KOPT-K1 (cell line): ENCODE data around the gene SLC6A11.

Experiments used
- H3K27ac ChIP-seq: fragments of 200-600 bp; sonication (generic); 2 replicates; pipeline ENCODE4 v1.5.1; 2016; ENCODE audit warnings: antibody characterized with exemption, mild to moderate bottlenecking, low read depth, low read length; ENCODE audit not compliant: poor library complexity, severe bottlenecking
- H3K36me3 ChIP-seq: fragments of 200-600 bp; sonication (generic); 2 replicates; pipeline ENCODE4 v1.5.1; 2017; ENCODE audit warnings: antibody characterized with exemption, mild to moderate bottlenecking, low read length, moderate library complexity; ENCODE audit not compliant: insufficient read depth
- H3K9me3 ChIP-seq: fragments of 200-600 bp; sonication (generic); 2 replicates; pipeline ENCODE4 v1.5.1; 2017; ENCODE audit warnings: antibody characterized with exemption, low read length, mild to moderate bottlenecking; ENCODE audit not compliant: insufficient read depth, poor library complexity, severe bottlenecking

The SLC6A11 gene

DNA sequence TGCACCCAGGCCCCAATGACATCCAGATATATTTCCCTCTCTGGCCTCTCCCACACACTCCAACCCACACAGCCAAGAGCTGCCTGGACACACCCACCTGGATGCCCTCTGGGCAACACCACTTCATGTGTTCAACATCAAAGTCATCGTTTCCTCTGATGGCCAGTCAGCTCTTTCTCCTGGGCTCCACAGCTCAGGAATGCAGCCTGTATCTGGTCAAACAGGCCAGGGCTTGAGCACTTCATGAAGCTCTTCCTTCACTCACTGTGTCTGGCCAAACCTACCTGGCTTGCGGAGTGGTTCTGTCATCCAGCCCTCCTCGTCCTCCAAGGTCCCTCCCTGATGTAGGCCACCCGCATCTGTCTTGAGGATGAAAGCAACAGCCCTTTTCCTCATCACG is 35.8 kb upstream of the SLC6A11 start:
- no peaks in the 10 kb centered on the region for H3K9me3 ChIP-seq
- no peaks in the 10 kb centered on the region for H3K36me3 ChIP-seq
- H3K27ac ChIP-seq, result no peak overlapping the region

DNA sequence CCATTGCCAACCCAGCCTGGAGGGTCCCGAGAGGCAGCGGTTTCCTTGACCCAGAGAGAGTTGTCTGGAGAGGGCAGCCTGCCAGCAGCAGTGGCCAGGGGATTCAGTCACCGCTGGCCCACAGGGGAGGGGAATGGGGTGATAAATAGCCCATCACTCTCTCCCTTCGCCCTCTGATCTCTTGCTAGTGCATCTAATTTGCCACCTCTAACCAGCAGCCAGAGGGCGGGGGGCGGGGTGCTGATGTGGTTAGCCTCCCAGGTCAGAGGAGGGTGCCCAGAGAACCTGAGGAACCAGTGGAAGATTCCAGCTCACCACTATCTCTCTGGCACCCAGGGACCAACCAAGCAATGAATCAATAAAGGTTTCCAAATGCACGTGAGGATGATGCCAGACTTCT is 35.1 kb upstream of the SLC6A11 start:
- Histone ChIP-seq H3K9me3 (no peaks in the 10 kb centered on the region), H3K36me3 (no peaks in the 10 kb centered on the region), H3K27ac (no peak overlapping the region)

DNA sequence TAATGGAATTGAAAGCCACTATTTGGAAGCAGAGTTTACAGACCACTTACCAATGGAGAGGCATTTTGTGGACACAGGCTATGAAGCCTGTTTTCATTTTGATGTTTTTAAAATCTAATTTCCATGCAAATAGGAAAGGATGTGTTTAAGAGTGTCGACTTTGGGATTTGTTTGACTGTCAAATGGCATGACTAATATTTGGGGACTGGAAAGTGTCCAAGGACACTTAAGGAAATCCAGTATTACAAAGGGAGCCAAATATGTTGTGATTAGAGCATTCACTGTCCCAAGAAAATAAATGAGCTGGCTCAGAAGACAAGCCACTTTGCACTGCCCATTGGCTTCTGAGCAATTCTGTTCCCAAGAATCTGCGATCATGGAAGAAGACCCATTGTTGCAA is 34.0 kb upstream of the SLC6A11 start:
- Histone ChIP-seq H3K36me3 (no peaks in the 10 kb centered on the region), H3K9me3 (no peaks in the 10 kb centered on the region), H3K27ac (no peak overlapping the region)

DNA sequence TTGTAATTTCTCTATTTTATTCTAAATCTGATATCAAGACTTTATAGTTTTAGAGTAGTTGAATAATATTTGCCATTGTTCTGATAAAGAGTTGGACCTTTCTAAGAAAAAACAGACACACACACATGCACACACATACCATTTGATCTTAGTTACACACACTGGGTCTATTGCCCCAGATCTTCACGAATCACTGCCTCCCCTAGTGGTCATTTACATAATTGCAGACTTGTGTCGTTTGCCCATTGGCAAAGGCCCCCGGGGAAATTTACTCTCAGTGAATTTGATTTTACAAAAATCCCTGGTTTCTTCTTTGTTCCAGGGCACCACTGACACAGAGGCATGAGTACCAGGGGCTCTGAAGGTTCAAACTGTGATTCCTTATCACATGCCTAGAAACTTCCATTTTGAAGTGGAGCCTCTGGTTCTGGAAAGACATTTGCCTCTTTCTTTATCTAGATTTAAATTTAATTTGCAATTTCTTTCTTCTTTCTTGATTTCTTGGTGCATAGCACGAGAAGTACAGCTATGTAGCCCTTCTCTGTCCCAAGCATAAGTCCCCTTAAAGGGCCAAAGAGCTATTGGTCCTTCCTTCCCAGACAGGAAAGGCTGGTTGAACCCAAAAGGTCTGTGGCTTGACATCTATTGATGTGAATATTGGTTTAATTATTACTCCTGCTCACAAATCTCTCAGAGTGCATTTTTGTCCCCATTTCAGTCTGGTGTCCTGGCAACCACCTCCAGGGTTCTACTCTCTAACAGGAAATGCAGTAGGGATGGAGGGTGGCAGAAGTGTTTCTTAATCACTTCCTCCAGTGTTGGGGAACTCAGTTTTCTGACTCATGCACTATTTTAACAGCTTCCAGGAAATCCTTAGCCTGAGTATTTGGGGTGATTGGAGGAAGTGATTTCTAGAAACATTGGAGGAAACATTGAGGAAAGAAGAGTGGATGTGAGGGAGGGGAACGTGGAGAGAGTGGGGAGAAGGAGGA is 32.4 kb upstream of the SLC6A11 start:
- no peak overlapping the region for H3K27ac ChIP-seq
- H3K36me3 ChIP-seq, result no peaks in the 10 kb centered on the region
- no peaks in the 10 kb centered on the region for H3K9me3 ChIP-seq

DNA sequence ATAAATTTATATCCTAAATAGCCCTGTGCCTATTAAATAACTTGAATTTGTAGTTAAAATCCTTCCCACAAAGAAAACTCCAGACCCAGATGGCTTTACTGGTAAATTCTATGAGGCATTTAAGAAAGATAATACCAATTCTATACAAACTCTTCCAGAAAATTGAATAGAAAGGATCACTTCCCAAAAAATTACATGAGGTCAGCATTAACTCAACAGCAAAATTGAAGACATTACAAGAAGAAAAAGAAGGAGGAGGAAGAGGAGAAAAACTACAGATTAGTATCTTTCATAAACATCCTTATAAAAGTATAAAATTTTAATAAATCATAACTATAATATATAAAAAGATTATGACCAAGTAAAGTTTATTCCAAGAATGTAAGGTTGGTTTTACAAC is 29.4 kb upstream of the SLC6A11 start:
- no peaks in the 10 kb centered on the region for H3K36me3 ChIP-seq
- no peak overlapping the region for H3K27ac ChIP-seq
- no peaks in the 10 kb centered on the region for H3K9me3 ChIP-seq

DNA sequence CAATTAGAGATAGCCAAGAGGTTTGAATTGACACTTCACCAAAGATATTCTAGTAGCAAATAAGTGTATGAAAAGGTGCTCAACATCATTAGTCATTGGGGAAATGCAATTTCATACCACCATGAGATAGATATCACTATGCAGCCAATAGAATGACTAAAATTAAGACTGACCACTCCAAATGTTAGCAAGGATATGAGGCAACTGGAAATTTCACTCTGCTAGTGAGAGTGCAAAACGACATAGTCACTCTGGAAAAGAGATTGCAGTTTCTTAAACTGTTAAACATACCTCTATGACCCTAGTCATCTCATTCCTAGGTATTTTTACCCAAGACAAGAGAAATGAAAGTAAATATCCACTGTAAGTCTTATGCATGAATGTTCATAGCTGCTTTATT is 27.6 kb upstream of the SLC6A11 start:
- Histone ChIP-seq H3K36me3 (no peaks in the 10 kb centered on the region), H3K27ac (no peak overlapping the region), H3K9me3 (no peaks in the 10 kb centered on the region)

- H3K27ac ChIP-seq, result no peak overlapping the region
- H3K36me3 ChIP-seq, result no peaks in the 10 kb centered on the region
- no peaks in the 10 kb centered on the region for H3K9me3 ChIP-seq
Measured at GRCh38 chr3:10790713-10791112, 25.3 kb upstream of the SLC6A11 start.

DNA sequence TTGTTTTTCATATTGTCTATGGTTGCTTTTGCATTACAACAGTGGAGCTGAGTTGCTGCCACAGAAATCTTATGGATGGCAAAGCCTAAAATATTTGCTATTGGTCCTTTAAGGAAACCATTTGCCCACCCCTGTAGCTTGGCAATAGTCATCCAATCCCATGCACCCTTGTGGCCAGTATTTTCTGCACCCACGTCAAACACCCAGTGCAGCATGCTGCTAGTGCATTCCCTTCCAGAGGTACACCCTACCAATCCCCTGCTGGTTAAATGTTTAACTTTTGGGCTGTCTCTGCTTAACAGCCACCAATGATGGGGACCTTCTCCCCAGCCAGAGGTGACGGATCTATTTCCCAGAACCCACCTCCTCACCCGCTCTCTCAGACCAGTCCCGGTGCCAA is 23.8 kb upstream of the SLC6A11 start:
- Histone ChIP-seq H3K9me3 (no peaks in the 10 kb centered on the region), H3K27ac (no peak overlapping the region)

DNA sequence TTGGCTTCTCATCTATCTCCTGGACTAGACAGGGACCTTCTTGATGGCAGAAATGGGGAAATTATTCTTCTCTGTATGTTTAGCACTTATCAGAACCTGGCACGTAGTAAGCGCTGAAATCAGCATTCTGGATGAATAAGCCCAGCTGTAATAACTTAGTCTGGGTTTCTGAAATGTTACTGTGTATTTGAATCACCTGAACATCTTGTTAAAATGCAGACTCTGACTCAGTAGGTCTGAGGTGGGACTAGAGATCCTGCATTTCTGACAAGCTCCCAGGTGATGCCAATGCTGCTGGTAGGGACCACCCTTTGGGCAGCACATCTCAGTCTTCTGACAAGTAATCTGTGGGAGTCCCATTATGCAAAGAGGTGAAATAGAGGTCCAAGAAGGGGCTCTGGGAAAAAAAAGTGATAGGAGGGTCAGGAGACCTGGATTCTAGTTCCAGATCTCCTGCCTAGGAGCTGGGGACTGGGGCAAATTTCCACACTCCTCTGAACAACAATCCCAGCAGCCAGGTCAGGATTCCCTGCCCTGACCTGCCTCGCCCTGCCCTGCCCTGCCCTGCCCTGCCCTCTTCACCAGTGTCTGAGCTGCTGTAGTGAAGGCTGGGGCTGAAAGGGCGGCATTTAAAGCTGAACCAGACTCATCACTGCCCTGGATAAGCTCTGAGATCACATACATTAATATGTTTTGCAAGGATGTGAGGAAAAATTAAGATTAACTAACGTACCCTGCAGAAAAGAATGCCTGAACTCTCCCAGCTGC is 17.2 kb upstream of the SLC6A11 start:
- H3K36me3 ChIP-seq, result no peaks in the 10 kb centered on the region
- H3K9me3 ChIP-seq, result no peaks in the 10 kb centered on the region
- no peak overlapping the region for H3K27ac ChIP-seq

More for the DNA sequence above, 23.8 kb upstream of the SLC6A11 start:
- H3K36me3 ChIP-seq, result no peaks in the 10 kb centered on the region

DNA sequence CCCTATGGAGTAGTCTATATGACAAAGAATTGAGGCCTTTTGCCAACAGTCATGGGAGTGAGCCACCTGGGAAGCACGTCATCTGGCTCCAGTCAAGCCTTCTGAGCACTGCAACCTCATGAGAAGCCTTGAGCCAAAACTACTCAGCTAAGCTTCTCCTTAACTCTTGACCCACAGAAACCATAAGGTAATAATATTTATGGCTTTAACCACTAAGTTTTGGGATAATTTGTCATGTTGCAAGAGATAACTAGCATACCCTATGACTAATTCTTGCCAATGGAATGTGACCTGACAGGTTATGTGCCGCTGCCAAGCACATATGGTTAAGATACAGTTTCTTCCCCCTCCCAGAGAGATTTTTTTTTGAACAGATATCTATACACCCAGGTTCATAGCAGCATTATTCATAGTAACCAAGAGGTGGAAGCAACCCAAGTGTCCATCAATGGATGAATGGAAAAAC is 11.8 kb upstream of the SLC6A11 start:
- H3K9me3 ChIP-seq, result no peaks in the 10 kb centered on the region
- no peaks in the 10 kb centered on the region for H3K36me3 ChIP-seq
- H3K27ac ChIP-seq, result no peak overlapping the region

GRCh38 chr3:10806006-10806405 is 10.0 kb upstream of the SLC6A11 start:
- H3K27ac ChIP-seq, result no peak overlapping the region
- H3K36me3 ChIP-seq, result no peaks in the 10 kb centered on the region
- no peaks in the 10 kb centered on the region for H3K9me3 ChIP-seq

GRCh38 chr3:10808130-10808735 is 7.8 kb upstream of the SLC6A11 start:
- Histone ChIP-seq H3K27ac (no peak overlapping the region), H3K36me3 (no peaks in the 10 kb centered on the region), H3K9me3 (no peaks in the 10 kb centered on the region)

GRCh38 chr3:10808974-10809373 is 7.1 kb upstream of the SLC6A11 start:
- Histone ChIP-seq H3K36me3 (no peaks in the 10 kb centered on the region), H3K27ac (no peak overlapping the region), H3K9me3 (no peaks in the 10 kb centered on the region)

- Histone ChIP-seq H3K9me3 (no peaks in the 10 kb centered on the region), H3K27ac (no peak overlapping the region), H3K36me3 (no peaks in the 10 kb centered on the region)
Measured at GRCh38 chr3:10810376-10810775, 5.7 kb upstream of the SLC6A11 start.

DNA sequence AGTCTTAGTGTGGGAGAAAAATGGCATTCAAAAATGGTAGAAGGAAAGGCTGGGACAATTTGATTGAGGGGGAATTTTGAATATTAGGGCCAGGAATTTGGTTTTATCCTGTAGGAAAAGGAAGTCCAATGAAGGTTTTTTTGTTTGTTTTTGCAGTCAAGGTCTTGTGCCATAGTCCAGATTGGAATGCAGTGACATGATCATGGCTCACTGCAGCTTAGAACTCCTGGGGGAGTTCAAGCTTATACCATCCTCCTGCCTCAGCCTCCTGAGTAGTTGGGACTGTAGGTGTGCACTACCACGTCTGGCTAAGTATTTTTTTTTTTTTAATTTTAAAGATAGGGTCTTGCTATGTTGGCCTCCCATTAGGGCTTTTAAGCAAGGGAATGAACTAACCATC is 2.6 kb upstream of the SLC6A11 start:
- H3K9me3 ChIP-seq, result no peaks in the 10 kb centered on the region
- H3K36me3 ChIP-seq, result no peaks in the 10 kb centered on the region
- no peak overlapping the region for H3K27ac ChIP-seq
